Naive thymus-derived CD4-positive, alpha-beta T cell (primary cell): ENCODE measurements around the gene ALKBH6. TPM values are rescaled to one million over a fixed set of nuclear protein-coding genes. Genes with fewer than 3 reads are reported as not detected.

Experiments
- polyA plus RNA-seq, 2 donors: library from polyadenylated mRNA; unstranded; fragments of 300-500 nt; fragmentation: Illumina TruSeq; gene quantifications; one replicate each; pipeline ENCODE4 v1.2.3, GENCODE V29; 2021
- total RNA-seq, 6 experiments: library from RNA in 5 of 6; stranded (reverse) in 5 of 6; gene quantifications; 1 replicate in 5 of 6; 2 replicates in 1 of 6; pipeline ENCODE4 v1.2.3 and lab custom pipeline; 2021 to 2026

The ALKBH6 gene
- total and polyA plus RNA-seq, 7 experiments from 2014 or later = 19.1 to 60.6 (median 44.5) TPM

Other genes with a start within 250 kb of the ALKBH6 start
- gene ARHGAP33, start 238.6 kb downstream of the ALKBH6 start, total RNA-seq = 10 to 100 TPM; 15.3 to 55.5 (median 23.4) TPM
- gene ARHGAP33, start 238.6 kb downstream of the ALKBH6 start, polyA plus RNA-seq = 1 to 10 TPM in 1 of 2 donors, under 1 TPM in 1; 0.09 to 1.0 TPM
- not detected for gene PRODH2, start 201.4 kb downstream of the ALKBH6 start, total RNA-seq
- not detected for gene PRODH2, start 201.4 kb downstream of the ALKBH6 start, polyA plus RNA-seq
- gene NPHS1, start 161.7 kb downstream of the ALKBH6 start, total RNA-seq = under 1 TPM in 2 of 5 experiments, not detected in 3; 0.30 to 0.51 TPM
- gene NPHS1, start 161.7 kb downstream of the ALKBH6 start, polyA plus RNA-seq = not detected
- 1 to 10 TPM in 1 of 5 experiments, under 1 TPM in 2, not detected in 2; 0.16 to 1.3 (median 0.29) TPM for gene KIRREL2, start 157.3 kb downstream of the ALKBH6 start, total RNA-seq
- gene KIRREL2, start 157.3 kb downstream of the ALKBH6 start, polyA plus RNA-seq = not detected
- gene APLP1, start 145.6 kb downstream of the ALKBH6 start, total RNA-seq = 1 to 10 TPM in 1 of 5 experiments, not detected in 4; 2.4 TPM
- not detected for gene APLP1, start 145.6 kb downstream of the ALKBH6 start, polyA plus RNA-seq
- 100 to 1,000 TPM in 1 of 5 experiments, 10 to 100 TPM in 4; 47.8 to 116 (median 57.0) TPM for gene NFKBID, start 113.7 kb downstream of the ALKBH6 start, total RNA-seq
- 1 to 10 TPM; 2.4 to 6.5 TPM for gene NFKBID, start 113.7 kb downstream of the ALKBH6 start, polyA plus RNA-seq
- gene HCST, start 111.7 kb downstream of the ALKBH6 start, total RNA-seq = 100 to 1,000 TPM in 3 of 5 experiments, 10 to 100 TPM in 2; 57.4 to 117 (median 113) TPM
- 100 to 1,000 TPM; 879 to 895 TPM for gene HCST, start 111.7 kb downstream of the ALKBH6 start, polyA plus RNA-seq
- gene TYROBP, start 105.9 kb downstream of the ALKBH6 start, total RNA-seq = 100 to 1,000 TPM in 1 of 5 experiments, 10 to 100 TPM in 3, not detected in 1; 15.1 to 428 (median 35.6) TPM
- gene TYROBP, start 105.9 kb downstream of the ALKBH6 start, polyA plus RNA-seq = 1 to 10 TPM; 2.3 to 3.7 TPM
- 10 to 100 TPM in 3 of 5 experiments, 1 to 10 TPM in 2; 5.7 to 14.9 (median 11.6) TPM for gene LRFN3, start 77.8 kb downstream of the ALKBH6 start, total RNA-seq
- 1 to 10 TPM; 1.2 to 2.4 TPM for gene LRFN3, start 77.8 kb downstream of the ALKBH6 start, polyA plus RNA-seq
- gene SDHAF1, start 19.0 kb downstream of the ALKBH6 start, total RNA-seq = 10 to 100 TPM in 3 of 5 experiments, 1 to 10 TPM in 2; 7.8 to 26.1 (median 17.8) TPM
- gene SDHAF1, start 19.0 kb downstream of the ALKBH6 start, polyA plus RNA-seq = 10 to 100 TPM; 29.9 to 58.1 TPM
- 1 to 10 TPM; 1.7 to 5.4 (median 3.8) TPM for gene SYNE4, start 5.4 kb downstream of the ALKBH6 start, total RNA-seq
- gene SYNE4, start 5.4 kb downstream of the ALKBH6 start, polyA plus RNA-seq = under 1 TPM in 1 of 2 donors, not detected in 1; 0.14 TPM
- 1 to 10 TPM; 1.1 to 4.0 (median 3.0) TPM for gene CLIP3, start 18.7 kb upstream of the ALKBH6 start, total RNA-seq
- 1 to 10 TPM; 3.1 to 5.2 TPM for gene CLIP3, start 18.7 kb upstream of the ALKBH6 start, polyA plus RNA-seq
- 1 to 10 TPM; 2.2 to 6.6 (median 6.1) TPM for gene THAP8, start 40.1 kb upstream of the ALKBH6 start, total RNA-seq
- 1 to 10 TPM; 4.5 to 5.4 TPM for gene THAP8, start 40.1 kb upstream of the ALKBH6 start, polyA plus RNA-seq
- 10 to 100 TPM in 1 of 5 experiments, 1 to 10 TPM in 4; 1.5 to 22.4 (median 2.9) TPM for gene WDR62, start 40.7 kb upstream of the ALKBH6 start, total RNA-seq
- under 1 TPM; 0.07 to 0.33 TPM for gene WDR62, start 40.7 kb upstream of the ALKBH6 start, polyA plus RNA-seq
- not detected for gene OVOL3, start 96.9 kb upstream of the ALKBH6 start, total RNA-seq
- gene OVOL3, start 96.9 kb upstream of the ALKBH6 start, polyA plus RNA-seq = not detected
- 10 to 100 TPM; 20.9 to 56.7 (median 44.7) TPM for gene POLR2I, start 100.7 kb upstream of the ALKBH6 start, total RNA-seq
- 100 to 1,000 TPM; 153 to 166 TPM for gene POLR2I, start 100.7 kb upstream of the ALKBH6 start, polyA plus RNA-seq
- gene TBCB, start 101.3 kb upstream of the ALKBH6 start, total RNA-seq = 100 to 1,000 TPM in 4 of 5 experiments, 10 to 100 TPM in 1; 72.8 to 174 (median 119) TPM
- gene TBCB, start 101.3 kb upstream of the ALKBH6 start, polyA plus RNA-seq = 100 to 1,000 TPM; 153 to 173 TPM
- 100 to 1,000 TPM; 197 to 473 (median 207) TPM for gene CAPNS1, start 125.9 kb upstream of the ALKBH6 start, total RNA-seq
- gene CAPNS1, start 125.9 kb upstream of the ALKBH6 start, polyA plus RNA-seq = 10 to 100 TPM; 65.0 to 72.6 TPM
- gene COX7A1, start 138.2 kb upstream of the ALKBH6 start, total RNA-seq = not detected
- not detected for gene COX7A1, start 138.2 kb upstream of the ALKBH6 start, polyA plus RNA-seq
- 10 to 100 TPM in 2 of 5 experiments, 1 to 10 TPM in 3; 2.7 to 11.6 (median 7.8) TPM for gene ZNF565, start 200.5 kb upstream of the ALKBH6 start, total RNA-seq
- 1 to 10 TPM; 3.6 to 9.4 TPM for gene ZNF565, start 200.5 kb upstream of the ALKBH6 start, polyA plus RNA-seq
- gene ZNF146, start 200.9 kb upstream of the ALKBH6 start, total RNA-seq = 10 to 100 TPM; 27.7 to 77.4 (median 57.7) TPM
- 100 to 1,000 TPM in 1 of 2 donors, 10 to 100 TPM in 1; 67.6 to 111 TPM for gene ZNF146, start 200.9 kb upstream of the ALKBH6 start, polyA plus RNA-seq